ENCODE data around the gene IDE. TPM values are rescaled to one million over a fixed set of nuclear protein-coding genes. Genes with fewer than 3 reads are reported as not detected.

Gene IDE
- total and polyA plus RNA-seq, 2 of the 13 experiments (the other 11 are each of a cell fraction or from before 2014, with no cell fraction given): 16.1 to 52.1 TPM

GRCh38 chr10:92573091-92573797 is 649 bp downstream of the IDE start (continued):
- TF ChIP-seq ZBTB2 (CRISPR knock-in tag; IDR thresholded peaks at IDR 0.05; ENCODE audit: low read depth) (no peak), SNAI1 (CRISPR knock-in tag; IDR thresholded peaks at IDR 0.05; ENCODE audit: borderline replicate concordance) (peak; percentile 24; the same call in 1 of the 2 replicates), ZKSCAN1 (IDR thresholded peaks at IDR 0.05; ENCODE audit: low read length) (no peak), PCBP2 (optimal IDR thresholded peaks at IDR 0.05; ENCODE audit: low read depth, low read length, poor library complexity, severe bottlenecking) (no peak), HNRNPH1 (optimal IDR thresholded peaks at IDR 0.05; ENCODE audit: low read depth, low read length) (no peak), HOXA7 (CRISPR knock-in tag; IDR thresholded peaks at IDR 0.05) (no peak), ZBED4 (CRISPR knock-in tag; IDR thresholded peaks at IDR 0.05; ENCODE audit: borderline replicate concordance) (no peak), ZNF746 (CRISPR knock-in tag; IDR thresholded peaks at IDR 0.05) (0 out of 2 replicates have a peak, but pooled peaks have one; percentile 19), ZNF660 (CRISPR knock-in tag; IDR thresholded peaks at IDR 0.05; ENCODE audit: borderline replicate concordance, low read depth) (no peak), ZNF558 (CRISPR knock-in tag; IDR thresholded peaks at IDR 0.05; ENCODE audit: borderline replicate concordance) (no peak), ZNF20 (CRISPR knock-in tag; IDR thresholded peaks at IDR 0.05) (no peak; the same call in 1 of the 2 replicates), ARNTL (CRISPR knock-in tag; IDR thresholded peaks at IDR 0.05) (no peak), TOPORS (CRISPR knock-in tag; IDR thresholded peaks at IDR 0.05) (no peak), RXRB (CRISPR knock-in tag; IDR thresholded peaks at IDR 0.05; ENCODE audit: borderline replicate concordance) (no peak), YEATS2 (CRISPR knock-in tag; IDR thresholded peaks at IDR 0.05; ENCODE audit: borderline replicate concordance) (no peak), NFYB (CRISPR knock-in tag; IDR thresholded peaks at IDR 0.05) (no peak), SP140L (CRISPR knock-in tag; IDR thresholded peaks at IDR 0.05; ENCODE audit: borderline replicate concordance) (0 out of 2 replicates have a peak, but pooled peaks have one; percentile 53), DDIT3 (CRISPR knock-in tag; IDR thresholded peaks at IDR 0.05) (no peak), ATF1 (CRISPR knock-in tag; IDR thresholded peaks at IDR 0.05) (no peak), ZNF790 (CRISPR knock-in tag; IDR thresholded peaks at IDR 0.05; ENCODE audit: borderline replicate concordance) (no peak; the same call in 1 of the 2 replicates), KDM3A (CRISPR knock-in tag; IDR thresholded peaks at IDR 0.05; ENCODE audit: low read depth) (no peak), FOXA3 (CRISPR knock-in tag; IDR thresholded peaks at IDR 0.05) (0 out of 2 replicates have a peak, but pooled peaks have one; percentile 2), ZC3H13 (CRISPR knock-in tag; IDR thresholded peaks at IDR 0.05) (no peak), BCL6 (CRISPR knock-in tag; IDR thresholded peaks at IDR 0.05) (no peak), ZNF788 (CRISPR knock-in tag; IDR thresholded peaks at IDR 0.05; ENCODE audit: borderline replicate concordance) (peak; percentile 8; the same call in 1 of the 2 replicates)

All from HepG2 (cell line).